Epithelial cell of alveolus of lung (primary cell): ENCODE results near the gene PCDHA6. TPM values are rescaled to one million over a fixed set of nuclear protein-coding genes. Genes with fewer than 3 reads are reported as not detected.

Experiments used
- total RNA-seq: library from RNA; depleted of rRNA; stranded (reverse); fragments of >200 nt; gene quantifications from 2 replicates; pipeline ENCODE4 v1.2.1, GENCODE V29; 2015

Gene PCDHA6
- total RNA-seq, 1 donor from 2014 or later = not detected

Other genes with a start within 250 kb of the PCDHA6 start
- 0.26 and 1.8 TPM in 2 replicates for gene CD14, start 194.8 kb upstream of the PCDHA6 start, total RNA-seq
- 4.9 and 50.5 TPM in 2 replicates for gene TMCO6, start 188.5 kb upstream of the PCDHA6 start, total RNA-seq
- 58.6 and 67.5 TPM in 2 replicates for gene NDUFA2, start 180.3 kb upstream of the PCDHA6 start, total RNA-seq
- gene IK, start 180.1 kb upstream of the PCDHA6 start, total RNA-seq = 63.4 and 92.9 TPM in 2 replicates
- gene WDR55, start 163.1 kb upstream of the PCDHA6 start, total RNA-seq = 16.8 and 16.9 TPM in 2 replicates
- 0.26 and 0.64 TPM in 2 replicates for gene DND1, start 154.4 kb upstream of the PCDHA6 start, total RNA-seq
- 41.6 and 81.6 TPM in 2 replicates for gene HARS1, start 136.6 kb upstream of the PCDHA6 start, total RNA-seq
- gene HARS2, start 136.5 kb upstream of the PCDHA6 start, total RNA-seq = 23.9 and 25.6 TPM in 2 replicates
- 30.4 TPM in 2 replicates for gene ZMAT2, start 127.5 kb upstream of the PCDHA6 start, total RNA-seq
- gene PCDHA1, start 41.8 kb upstream of the PCDHA6 start, total RNA-seq = not detected in 2 replicates
- not detected in 2 replicates for gene PCDHA2, start 33.1 kb upstream of the PCDHA6 start, total RNA-seq
- gene PCDHA3, start 26.9 kb upstream of the PCDHA6 start, total RNA-seq = under 0.01 TPM in 1 of 2 replicates, not detected in the other
- 0.48 TPM in 1 of 2 replicates, not detected in the other for gene PCDHA4, start 20.9 kb upstream of the PCDHA6 start, total RNA-seq
- not detected in 2 replicates for gene PCDHA5, start 6.3 kb upstream of the PCDHA6 start, total RNA-seq
- under 0.01 TPM in 1 of 2 replicates, not detected in the other for gene PCDHA7, start 6.3 kb downstream of the PCDHA6 start, total RNA-seq
- gene PCDHA8, start 13.2 kb downstream of the PCDHA6 start, total RNA-seq = not detected in 2 replicates
- under 0.01 TPM in 1 of 2 replicates, not detected in the other for gene PCDHA9, start 20.4 kb downstream of the PCDHA6 start, total RNA-seq
- under 0.01 TPM in 1 of 2 replicates, not detected in the other for gene PCDHA10, start 27.9 kb downstream of the PCDHA6 start, total RNA-seq
- gene PCDHA11, start 41.0 kb downstream of the PCDHA6 start, total RNA-seq = not detected in 2 replicates
- under 0.01 TPM in 1 of 2 replicates, not detected in the other for gene PCDHA12, start 47.3 kb downstream of the PCDHA6 start, total RNA-seq
- not detected in 2 replicates for gene PCDHA13, start 54.2 kb downstream of the PCDHA6 start, total RNA-seq
- gene PCDHAC1, start 98.3 kb downstream of the PCDHA6 start, total RNA-seq = 0.26 TPM in 1 of 2 replicates, not detected in the other
- gene PCDHAC2, start 138.5 kb downstream of the PCDHA6 start, total RNA-seq = 0.39 TPM in 1 of 2 replicates, not detected in the other
- not detected in 2 replicates for gene PCDHB1, start 223.4 kb downstream of the PCDHA6 start, total RNA-seq